Gastroesophageal sphincter (tissue), 4 donors: ENCODE data around the gene ENOX1. TPM values are rescaled to one million over a fixed set of nuclear protein-coding genes. Genes with fewer than 3 reads are reported as not detected.
"Not testable (repeated sequence)": the region's sequence is repeated elsewhere in the genome, so short reads cannot be mapped to it uniquely, and the experiment has no call there.

ENCODE experiments used
- ATAC-seq: fragments of 150-250 bp; one replicate; pipeline ENCODE4 v1.9.1; 2016; ENCODE audit warnings: mild to moderate bottlenecking, moderate library complexity
- H3K27ac ChIP-seq, 4 donors: fragments of 200-600 bp; sonication (generic) in 3 of 4; 1 replicate in 3 of 4; 2 replicates in 1 of 4; pipeline ENCODE4 v1.5.1; 2016 to 2019
- H3K27me3 ChIP-seq: fragments of 200-600 bp; sonication (generic); one replicate; pipeline ENCODE4 v1.5.1; 2019
- H3K36me3 ChIP-seq, 2 donors: fragments of 200-600 bp; sonication (generic); one replicate each; pipeline ENCODE4 v1.5.1; 2019; ENCODE audit warnings: control low read depth in 1 of 2
- H3K4me1 ChIP-seq, 3 donors: fragments of 200-600 bp; sonication (generic); 1 replicate in 2 of 3; 2 replicates in 1 of 3; pipeline ENCODE4 v1.5.1; 2016 to 2019; ENCODE audit warnings: control low read depth in 2 of 3
- H3K4me3 ChIP-seq, 2 donors: fragments of 200-600 bp; sonication (generic); one replicate each; pipeline ENCODE4 v1.5.1; 2019; ENCODE audit warnings: mild to moderate bottlenecking in 1 of 2, moderate library complexity in 1 of 2
- H3K9me3 ChIP-seq, 3 donors: fragments of 200-600 bp; sonication (generic); one replicate each; pipeline ENCODE4 v1.5.1; 2017 to 2019; ENCODE audit warnings: control low read depth in 2 of 3
- EP300 ChIP-seq: sonication (generic); formaldehyde crosslinking; IDR thresholded peaks from one replicate; pipeline ENCODE4 v1.6.1; 2017; ENCODE audit warnings: antibody characterized with exemption, mild to moderate bottlenecking
- POLR2A ChIP-seq, 2 donors: fragments of 450-650 bp; IDR thresholded peaks; one replicate each; pipeline ENCODE4 v1.6.1; 2017; ENCODE audit warnings: antibody characterized with exemption in 2 of 2, mild to moderate bottlenecking in 2 of 2, moderate library complexity in 1 of 2
- POLR2AphosphoS5 ChIP-seq: sonication (generic); formaldehyde crosslinking; IDR thresholded peaks from one replicate; pipeline ENCODE4 v1.6.1; 2017; ENCODE audit warnings: antibody characterized with exemption
- WGBS, 2 donors: methylation state at CpG; one replicate each; pipeline ENCODE4 v1.1.5; 2018; ENCODE audit warnings: low coverage in 1 of 2; 5-methylcytosine and 5-hydroxymethylcytosine counted together
- total RNA-seq, 4 donors: library from RNA; depleted of rRNA; stranded (reverse); fragments of >200 nt; gene quantifications; one replicate each; pipeline ENCODE4 v1.1.0, GENCODE V29; 2016
- TF ChIP-seq, protein P1 (sequence below), 4 experiments: fragments of 200-600 bp in 2 of 4; fragments of 450-650 bp in 2 of 4; sonication (generic) in 1 of 4; IDR thresholded peaks; one replicate each; pipeline ENCODE4 v1.5.1; 2017 to 2019; ENCODE audit warnings: antibody characterized with exemption in 4 of 4, mild to moderate bottlenecking in 2 of 4, moderate library complexity in 2 of 4

Gene ENOX1
- total RNA-seq, 4 donors from 2014 or later, result 1.8 to 11.6 (median 9.4) TPM

DNA sequence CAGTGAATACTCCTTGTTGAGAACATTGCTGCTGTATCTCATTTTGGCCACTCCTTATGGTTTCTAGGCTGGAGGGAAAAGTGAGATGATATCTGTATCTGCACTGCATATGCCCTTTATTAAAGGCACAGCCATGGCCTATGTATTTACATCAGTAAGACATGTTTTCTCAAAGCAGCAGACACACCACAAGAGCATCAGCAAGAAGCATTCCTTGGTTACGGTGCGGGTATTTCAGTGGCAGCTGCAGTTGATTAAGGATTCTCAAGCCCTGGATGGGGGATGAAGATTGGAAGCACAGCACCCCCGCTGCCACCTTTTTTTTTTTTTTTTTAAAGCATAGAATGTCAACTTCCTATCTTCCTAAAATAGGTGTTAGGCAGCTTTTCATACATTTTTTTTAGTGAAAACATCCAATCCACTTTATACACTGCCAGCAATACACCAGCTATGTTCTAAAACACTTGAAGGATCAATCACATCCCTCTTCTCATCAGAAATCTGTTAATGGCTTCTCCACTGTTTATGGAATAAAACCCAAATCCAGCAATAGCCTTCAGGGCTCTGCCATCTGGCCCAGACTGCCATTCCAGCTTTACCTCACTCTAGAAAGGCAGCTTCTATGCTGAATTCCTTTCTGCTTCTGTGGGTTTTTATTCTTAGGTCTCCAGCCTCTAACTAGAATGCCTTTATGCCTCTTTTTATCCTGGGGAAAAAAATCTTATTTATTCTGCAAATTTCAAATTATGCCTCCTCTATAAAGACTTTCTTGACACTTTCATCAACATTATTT is 432.4 kb downstream of the ENOX1 start:
- no peak overlapping the region for H3K4me3 ChIP-seq
- ATAC-seq, result no peak
- no peaks in the 10 kb centered on the region for H3K27me3 ChIP-seq
- peaks cover 0 to 13% of the 10 kb centered on the region in 2 donors for H3K36me3 ChIP-seq
- WGBS, 2 donors, result 100% methylated on average over 2 of the region's 3 CpGs
- H3K27ac ChIP-seq, result no peak overlapping the region
- peaks cover 0 to 7% (median 0%) of the 10 kb centered on the region in 3 donors for H3K4me1 ChIP-seq
- TF ChIP-seq EP300, result no peak
- no peak for TF ChIP-seq POLR2AphosphoS5
- TF ChIP-seq POLR2A (IDR thresholded peaks at IDR 0.05), result no peak
- TF ChIP-seq, protein P1, sequence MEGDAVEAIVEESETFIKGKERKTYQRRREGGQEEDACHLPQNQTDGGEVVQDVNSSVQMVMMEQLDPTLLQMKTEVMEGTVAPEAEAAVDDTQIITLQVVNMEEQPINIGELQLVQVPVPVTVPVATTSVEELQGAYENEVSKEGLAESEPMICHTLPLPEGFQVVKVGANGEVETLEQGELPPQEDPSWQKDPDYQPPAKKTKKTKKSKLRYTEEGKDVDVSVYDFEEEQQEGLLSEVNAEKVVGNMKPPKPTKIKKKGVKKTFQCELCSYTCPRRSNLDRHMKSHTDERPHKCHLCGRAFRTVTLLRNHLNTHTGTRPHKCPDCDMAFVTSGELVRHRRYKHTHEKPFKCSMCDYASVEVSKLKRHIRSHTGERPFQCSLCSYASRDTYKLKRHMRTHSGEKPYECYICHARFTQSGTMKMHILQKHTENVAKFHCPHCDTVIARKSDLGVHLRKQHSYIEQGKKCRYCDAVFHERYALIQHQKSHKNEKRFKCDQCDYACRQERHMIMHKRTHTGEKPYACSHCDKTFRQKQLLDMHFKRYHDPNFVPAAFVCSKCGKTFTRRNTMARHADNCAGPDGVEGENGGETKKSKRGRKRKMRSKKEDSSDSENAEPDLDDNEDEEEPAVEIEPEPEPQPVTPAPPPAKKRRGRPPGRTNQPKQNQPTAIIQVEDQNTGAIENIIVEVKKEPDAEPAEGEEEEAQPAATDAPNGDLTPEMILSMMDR (IDR thresholded peaks at IDR 0.05), result no peak
- no peaks in the 10 kb centered on the region for H3K9me3 ChIP-seq

DNA sequence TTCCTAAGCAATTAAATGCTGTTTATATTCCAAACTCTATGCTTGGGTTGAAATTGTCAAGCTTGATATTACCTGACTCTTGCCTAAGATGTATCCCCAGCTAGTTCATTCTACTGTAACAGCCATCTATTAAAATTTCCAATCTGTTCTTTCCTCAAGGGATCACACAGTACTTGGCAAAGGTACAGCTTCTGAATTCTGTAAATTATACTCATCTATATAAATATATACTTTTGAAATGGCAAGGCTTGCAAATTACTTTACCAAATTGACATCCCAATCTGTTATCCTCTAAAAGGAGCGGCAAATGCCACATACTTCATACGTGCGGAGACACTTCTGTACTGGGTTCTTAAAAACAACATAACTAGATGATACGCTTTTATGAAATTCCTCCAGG is 433.1 kb downstream of the ENOX1 start:
- no peak for ATAC-seq
- 91 to 96% methylated on average over 4 of the region's 4 CpGs for WGBS, 2 donors
- TF ChIP-seq POLR2AphosphoS5 (no peak), EP300 (no peak), POLR2A (IDR thresholded peaks at IDR 0.05) (no peak)
- TF ChIP-seq, protein P1 (IDR thresholded peaks at IDR 0.05), result no peak
- Histone ChIP-seq H3K4me3 (no peak overlapping the region), H3K27me3 (no peaks in the 10 kb centered on the region), H3K36me3 (peaks cover 0 to 9% of the 10 kb centered on the region in 2 donors), H3K9me3 (no peaks in the 10 kb centered on the region), H3K27ac (no peak overlapping the region), H3K4me1 (peaks cover 0 to 7% (median 0%) of the 10 kb centered on the region in 3 donors)

DNA sequence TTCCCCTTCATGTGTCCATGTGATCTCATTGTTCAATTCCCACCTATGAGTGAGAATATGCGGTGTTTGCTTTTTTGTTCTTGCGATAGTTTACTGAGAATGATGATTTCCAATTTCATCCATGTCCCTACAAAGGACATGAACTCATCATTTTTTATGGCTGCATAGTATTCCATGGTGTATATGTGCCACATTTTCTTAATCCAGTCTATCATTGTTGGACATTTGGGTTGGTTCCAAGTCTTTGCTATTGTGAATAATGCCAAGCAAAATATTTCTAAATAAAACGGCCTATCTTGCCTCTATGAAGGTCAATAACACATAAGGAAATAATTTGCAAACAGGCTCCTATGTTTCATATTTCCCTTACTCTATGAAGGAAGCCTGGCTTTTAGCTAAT is 435.2 kb downstream of the ENOX1 start:
- H3K27me3 ChIP-seq, H3K4me3 ChIP-seq, H3K9me3 ChIP-seq, H3K27ac ChIP-seq, ATAC-seq, H3K4me1 ChIP-seq, H3K36me3 ChIP-seq: not testable (repeated sequence)
- 79% methylated on average over 1 of the region's 3 CpGs; no CpG with 5 or more reads in 1 of the 2 donors for WGBS, 2 donors

DNA sequence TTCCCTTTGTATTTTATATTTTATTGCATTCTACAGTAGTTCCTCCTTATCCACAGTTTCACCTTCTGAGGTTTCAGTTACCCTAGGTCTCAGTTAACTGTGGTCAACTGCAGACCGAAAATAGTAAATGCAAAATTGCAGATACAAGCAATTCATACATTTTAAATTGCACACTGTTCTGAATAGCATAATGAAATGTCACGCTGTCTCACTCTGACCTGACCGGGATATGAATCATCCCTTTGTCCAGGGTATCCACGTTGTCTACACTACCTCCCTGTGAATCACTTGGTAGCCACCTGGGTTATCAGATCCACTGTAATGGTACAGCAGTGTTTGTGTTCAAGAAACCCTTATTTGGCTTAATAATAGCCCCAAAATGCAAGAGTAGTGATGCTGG is 438.4 kb downstream of the ENOX1 start:
- no peak for TF ChIP-seq POLR2A (IDR thresholded peaks at IDR 0.05)
- Histone ChIP-seq H3K27me3 (no peaks in the 10 kb centered on the region), H3K4me1 (no peaks in the 10 kb centered on the region), H3K36me3 (peaks cover 0 to 4% of the 10 kb centered on the region in 2 donors), H3K9me3 (no peaks in the 10 kb centered on the region), H3K4me3 (no peak overlapping the region), H3K27ac (no peak overlapping the region)
- WGBS, 2 donors, result 73 to 75% methylated on average over 4 of the region's 4 CpGs
- ATAC-seq, result no peak

DNA sequence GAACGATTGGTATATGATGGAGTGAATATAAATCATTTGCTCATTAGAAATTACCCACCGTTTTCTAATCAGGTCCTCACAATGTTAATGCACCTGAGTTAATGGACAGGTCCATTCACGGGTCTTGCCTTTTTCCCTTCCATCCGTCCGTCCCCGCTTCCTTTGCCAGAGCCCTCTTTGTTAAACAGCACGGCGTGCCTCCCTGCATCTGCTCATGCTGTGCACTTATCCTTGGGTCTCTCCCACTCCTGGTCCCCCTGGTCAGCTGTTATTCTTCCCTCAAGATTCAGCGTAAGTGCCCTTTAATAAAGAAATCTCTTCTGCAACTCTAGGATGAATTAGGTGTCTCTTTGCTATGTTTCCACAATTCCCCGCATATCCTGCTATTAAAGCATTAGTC is 438.9 kb downstream of the ENOX1 start:
- H3K27me3 ChIP-seq, result no peaks in the 10 kb centered on the region
- H3K36me3 ChIP-seq, result peaks cover 0 to 4% of the 10 kb centered on the region in 2 donors
- WGBS, 2 donors, result 81 to 87% methylated on average over 9 to 10 of the region's 10 CpGs
- H3K27ac ChIP-seq, result no peak overlapping the region
- TF ChIP-seq EP300 (no peak), POLR2A (IDR thresholded peaks at IDR 0.05) (no peak), POLR2AphosphoS5 (no peak)
- TF ChIP-seq, protein P1 (IDR thresholded peaks at IDR 0.05), result no peak
- no peaks in the 10 kb centered on the region for H3K9me3 ChIP-seq
- H3K4me3 ChIP-seq, result no peak overlapping the region
- H3K4me1 ChIP-seq, result no peaks in the 10 kb centered on the region
- no peak for ATAC-seq

DNA sequence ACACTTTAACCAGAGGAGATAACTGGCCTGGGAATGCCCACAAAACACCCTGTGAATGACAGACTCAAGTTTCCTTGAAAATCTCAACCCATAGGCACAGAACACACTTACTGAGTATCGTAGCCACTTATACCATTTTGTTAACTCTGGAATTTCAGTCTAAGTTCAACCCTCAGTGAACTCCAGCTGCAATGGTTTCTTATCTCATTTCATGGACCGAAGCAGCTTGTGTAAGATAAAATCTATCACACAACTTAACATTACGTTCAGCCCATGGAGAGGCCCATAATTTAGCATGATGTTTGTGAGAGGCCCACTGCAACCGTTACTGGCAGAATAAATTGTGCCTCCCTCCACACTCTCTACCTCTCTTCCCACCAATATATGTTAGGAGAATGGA is 440.3 kb downstream of the ENOX1 start:
- H3K27me3 ChIP-seq, result no peaks in the 10 kb centered on the region
- 85 to 100% methylated on average over 3 of the region's 4 CpGs for WGBS, 2 donors
- H3K9me3 ChIP-seq, result no peaks in the 10 kb centered on the region
- no peak overlapping the region for H3K27ac ChIP-seq
- no peak overlapping the region for H3K4me3 ChIP-seq
- peaks cover 0 to 9% of the 10 kb centered on the region in 2 donors for H3K36me3 ChIP-seq
- H3K4me1 ChIP-seq, result no peaks in the 10 kb centered on the region
- no peak for TF ChIP-seq POLR2AphosphoS5
- TF ChIP-seq, protein P1 (IDR thresholded peaks at IDR 0.05), result no peak
- TF ChIP-seq EP300, result no peak
- no peak for ATAC-seq
